Measurements from ENCODE around the gene PRR5. TPM values are rescaled to one million over a fixed set of nuclear protein-coding genes. Genes with fewer than 3 reads are reported as not detected.

PRR5 gene
- total RNA-seq, 4 donors from 2014 or later, result 4.2 to 9.8 (median 7.1) TPM

GRCh38 chr22:44685384-44686056, 16.5 kb upstream of the PRR5 start:
- Histone ChIP-seq H3K27me3 (peaks cover 20% of the 10 kb centered on the region), H3K4me1 (peaks cover 0 to 19% (median 0%) of the 10 kb centered on the region in 3 donors), H3K36me3 (no peaks in the 10 kb centered on the region), H3K4me3 (no peak overlapping the region), H3K27ac (no peak overlapping the region), H3K9me3 (no peaks in the 10 kb centered on the region)
- WGBS, 2 donors (ENCODE audit: low coverage in 1 of 2), result 40 to 50% methylated on average over 1 to 2 of the region's 11 CpGs
- TF ChIP-seq CTCF (IDR thresholded peaks at IDR 0.05), result no peak
- TF ChIP-seq POLR2A (IDR thresholded peaks at IDR 0.05), result no peak
- no peak for TF ChIP-seq POLR2AphosphoS5 (IDR thresholded peaks at IDR 0.05)
- TF ChIP-seq EP300 (IDR thresholded peaks at IDR 0.05), result no peak
- ATAC-seq, result peak; percentile 37

GRCh38 chr22:44686873-44687600, 15.0 kb upstream of the PRR5 start:
- Histone ChIP-seq H3K36me3 (no peaks in the 10 kb centered on the region), H3K27me3 (peaks cover 34% of the 10 kb centered on the region), H3K4me3 (no peak overlapping the region), H3K27ac (no peak overlapping the region), H3K9me3 (no peaks in the 10 kb centered on the region), H3K4me1 (peaks cover 0 to 12% (median 0%) of the 10 kb centered on the region in 3 donors)
- WGBS, 2 donors (ENCODE audit: low coverage in 1 of 2), result 60 to 65% methylated on average over 8 to 10 of the region's 10 CpGs
- TF ChIP-seq POLR2A (IDR thresholded peaks at IDR 0.05) (no peak), POLR2AphosphoS5 (IDR thresholded peaks at IDR 0.05) (no peak), CTCF (IDR thresholded peaks at IDR 0.05) (no peak), EP300 (IDR thresholded peaks at IDR 0.05) (no peak)
- no peak for ATAC-seq

GRCh38 chr22:44689173-44689572, 12.8 kb upstream of the PRR5 start:
- H3K4me3 ChIP-seq, result no peak overlapping the region
- no peaks in the 10 kb centered on the region for H3K36me3 ChIP-seq
- H3K27ac ChIP-seq, result no peak overlapping the region
- peaks cover 37% of the 10 kb centered on the region for H3K27me3 ChIP-seq
- TF ChIP-seq CTCF (IDR thresholded peaks at IDR 0.05), result no peak
- TF ChIP-seq POLR2AphosphoS5 (IDR thresholded peaks at IDR 0.05), result no peak
- no peak for TF ChIP-seq POLR2A (IDR thresholded peaks at IDR 0.05)
- TF ChIP-seq EP300 (IDR thresholded peaks at IDR 0.05), result no peak
- ATAC-seq, result no peak
- H3K4me1 ChIP-seq, result peaks cover 0 to 11% (median 0%) of the 10 kb centered on the region in 3 donors
- H3K9me3 ChIP-seq, result no peaks in the 10 kb centered on the region
- WGBS, 2 donors (ENCODE audit: low coverage in 1 of 2), result 95 to 100% methylated on average over 3 to 6 of the region's 10 CpGs

GRCh38 chr22:44689915-44690524, 12.0 kb upstream of the PRR5 start:
- H3K4me1 ChIP-seq, result peaks cover 0 to 3% (median 0%) of the 10 kb centered on the region in 3 donors
- H3K27ac ChIP-seq, result no peak overlapping the region
- H3K4me3 ChIP-seq, result no peak overlapping the region
- H3K36me3 ChIP-seq, result no peaks in the 10 kb centered on the region
- no peak for TF ChIP-seq POLR2AphosphoS5 (IDR thresholded peaks at IDR 0.05)
- TF ChIP-seq CTCF (IDR thresholded peaks at IDR 0.05), result no peak
- no peak for TF ChIP-seq POLR2A (IDR thresholded peaks at IDR 0.05)
- TF ChIP-seq EP300 (IDR thresholded peaks at IDR 0.05), result no peak
- H3K27me3 ChIP-seq, result peaks cover 37% of the 10 kb centered on the region
- H3K9me3 ChIP-seq, result no peaks in the 10 kb centered on the region
- WGBS, 2 donors (ENCODE audit: low coverage in 1 of 2), result 90 to 100% methylated on average over 2 to 6 of the region's 9 CpGs
- no peak for ATAC-seq

Measured in gastroesophageal sphincter (tissue), 4 donors.